ENCODE data around the gene HPCA.

The HPCA gene

DNA sequence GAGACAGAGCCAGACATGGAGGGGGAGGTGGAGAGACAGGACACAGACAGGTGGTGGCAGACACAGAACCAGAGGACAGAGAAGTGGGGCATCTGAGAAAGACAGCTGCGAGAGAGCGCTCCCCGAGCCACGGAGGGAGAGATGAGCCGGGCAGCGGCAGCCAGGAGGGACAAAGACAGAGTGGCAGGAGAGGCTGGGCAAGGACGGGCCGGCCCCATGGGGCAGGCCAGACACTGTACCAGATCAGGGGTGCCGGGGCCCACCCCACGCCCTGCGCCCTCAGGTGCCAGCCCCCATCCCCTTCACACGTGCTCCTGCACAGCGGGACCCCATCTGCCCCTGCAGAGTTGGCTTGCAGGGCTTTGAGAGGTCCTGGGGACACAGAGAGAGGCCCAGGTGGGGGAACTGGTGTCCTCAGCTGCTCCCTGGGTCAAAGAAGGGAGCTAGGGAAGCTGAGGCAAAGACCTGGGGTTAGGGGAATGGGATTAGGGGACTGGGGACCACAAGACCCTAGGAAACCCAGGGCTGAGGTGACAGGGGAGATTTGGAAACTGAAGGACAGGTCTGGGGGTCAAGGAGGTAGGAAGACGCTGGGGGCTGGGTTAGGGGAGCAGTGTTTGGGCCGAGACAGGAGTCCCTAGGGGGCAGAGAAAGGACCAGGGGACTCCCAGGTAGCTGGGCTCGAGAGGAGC is 16.2 kb upstream of the HPCA start:
- intact Hi-C loops (cut with DNase I): loop anchor here (5.0 kb wide), 1 partner anchor 53 kb away; the partner anchor contains the start of genes S100PBP and YARS1
- peak in 5 of 42 donors; percentile 7 to 42 (median 16) for DNase-seq

DNA sequence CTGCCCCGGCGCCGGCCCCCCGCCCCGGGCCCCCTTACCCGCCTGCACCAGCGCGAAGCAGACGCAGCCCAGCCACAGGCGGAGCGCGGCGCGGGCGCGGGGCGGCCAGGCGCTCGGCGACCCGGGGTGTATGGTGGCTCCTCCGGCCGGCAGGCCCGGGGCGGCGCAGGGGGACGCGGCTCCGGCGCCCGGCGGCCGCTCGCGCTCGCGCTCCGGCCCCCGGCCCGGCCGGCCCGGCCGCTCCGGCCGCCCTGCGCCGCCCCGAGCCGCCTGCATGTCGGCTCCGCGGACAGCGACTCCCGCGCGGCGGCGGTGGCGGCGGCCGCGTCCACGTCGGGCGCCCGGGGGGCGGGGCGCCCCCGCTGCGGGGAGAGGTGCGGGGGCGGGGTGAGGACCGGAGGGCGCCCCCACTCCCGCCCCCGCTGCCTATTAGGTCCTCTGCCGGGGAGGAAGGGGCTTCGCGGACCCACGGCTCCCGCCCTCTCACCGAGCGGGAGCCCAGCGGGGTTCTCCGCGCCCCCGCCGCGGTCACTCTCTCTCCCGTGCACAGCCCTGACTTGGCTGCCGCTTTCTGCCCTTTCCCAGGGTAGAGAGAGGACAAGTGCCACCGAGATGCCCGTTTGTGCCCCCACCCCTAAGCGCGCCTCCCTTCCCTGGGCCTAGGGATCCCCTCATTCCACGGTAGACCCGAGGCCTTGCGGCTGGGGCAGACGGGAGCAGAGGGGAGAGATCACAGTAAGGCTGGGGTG is 15.5 kb upstream of the HPCA start, which contains the start of gene FNDC5:
Gene FNDC5 (minus strand): TSS at position 298 of the 749 bp plus-strand sequence.
- intact Hi-C loops (cut with DNase I): loop anchor here (5.0 kb wide), 1 partner anchor 53 kb away; the partner anchor contains the start of genes S100PBP and YARS1
- DNase-seq: peak in 7 of 42 donors; percentile 8 to 43 (median 17)

DNA sequence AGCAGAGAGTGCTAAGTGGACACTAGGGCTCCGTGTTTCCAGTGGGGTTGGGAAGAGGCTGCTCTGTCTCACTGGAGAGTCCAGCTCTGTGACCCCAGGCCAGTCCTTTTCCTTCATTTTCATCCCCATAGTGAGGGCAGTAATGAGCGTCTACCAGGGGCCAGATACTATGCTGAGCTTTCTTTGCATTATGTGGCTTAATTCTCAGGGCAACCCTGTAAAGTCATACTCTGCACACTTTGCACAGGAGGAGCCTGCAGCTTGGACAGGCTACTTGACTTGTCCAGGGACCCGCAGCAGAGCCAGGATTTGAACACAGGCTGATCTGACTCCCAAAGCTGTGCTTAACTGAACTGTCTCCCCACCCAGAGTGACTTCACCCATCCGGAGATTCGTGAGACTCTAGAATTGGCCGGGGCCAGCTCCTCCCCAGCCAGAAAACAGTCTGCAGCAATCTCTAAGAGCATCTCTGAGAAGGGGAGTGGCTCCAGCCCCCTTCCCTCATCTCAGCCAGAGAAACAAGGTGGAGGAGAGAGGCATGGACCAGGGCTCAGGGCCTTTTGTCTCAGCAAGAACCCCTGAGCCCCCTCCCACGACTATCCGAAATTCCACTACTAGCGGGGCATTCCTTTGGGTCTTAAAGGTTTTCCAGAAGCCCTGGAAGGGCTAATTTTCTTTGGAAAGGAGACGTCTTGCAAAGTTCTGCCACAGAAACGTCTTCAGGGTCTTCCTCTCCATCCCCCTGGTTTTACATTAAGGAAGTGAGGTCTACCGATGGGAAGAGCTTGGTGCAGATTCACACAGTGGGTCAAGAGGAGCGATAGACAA is 14.7 kb upstream of the HPCA start:
- DNase-seq: peak in 7 of 42 donors; percentile 6 to 42 (median 18)
- intact Hi-C loops (cut with DNase I): loop anchor here (5.0 kb wide), 1 partner anchor 54 kb away; the partner anchor contains the start of genes S100PBP and YARS1

DNA sequence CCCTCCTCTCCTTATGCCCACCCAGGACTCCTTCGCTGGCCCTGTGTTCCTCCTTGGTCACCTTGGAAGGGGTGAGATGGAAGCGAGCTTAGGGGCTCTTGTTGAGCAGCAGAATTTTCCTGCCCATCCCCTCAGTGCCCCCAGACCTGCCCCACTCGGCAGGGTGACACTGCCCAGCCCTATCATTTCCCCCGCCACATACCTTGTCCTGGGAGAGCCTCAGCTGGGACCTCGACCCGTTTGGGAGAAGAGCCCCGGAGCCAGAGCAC is 14.2 kb upstream of the HPCA start:
- DNase-seq: peak in 1 of 42 donors; percentile 36
- intact Hi-C loops (cut with DNase I): loop anchor here (5.0 kb wide), 1 partner anchor 55 kb away; the partner anchor contains the start of genes S100PBP and YARS1

DNA sequence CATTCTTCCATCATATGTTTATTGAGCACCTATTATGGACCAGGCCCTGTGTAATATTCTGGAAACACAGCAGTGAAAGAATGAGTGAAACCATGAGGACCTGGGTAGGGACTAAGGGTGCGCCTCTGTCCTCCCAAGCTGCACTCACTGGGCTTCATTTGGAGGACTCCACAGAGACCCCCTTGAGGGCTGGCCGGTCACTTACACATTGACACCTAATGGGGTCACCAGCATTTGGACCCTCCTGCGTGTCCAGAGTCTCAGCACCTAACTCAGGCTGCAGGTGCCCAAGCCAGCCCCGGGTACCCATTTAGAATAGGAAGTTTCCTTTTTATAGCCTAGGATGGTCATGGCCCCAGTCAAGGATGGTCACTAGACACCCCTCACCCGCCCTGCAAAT is 12.8 kb upstream of the HPCA start:
- peak in 6 of 42 donors; percentile 3 to 34 (median 22) for DNase-seq
- intact Hi-C loops (cut with DNase I): loop anchor here (5.0 kb wide), 1 partner anchor 56 kb away; the partner anchor contains the start of genes S100PBP and YARS1

DNA sequence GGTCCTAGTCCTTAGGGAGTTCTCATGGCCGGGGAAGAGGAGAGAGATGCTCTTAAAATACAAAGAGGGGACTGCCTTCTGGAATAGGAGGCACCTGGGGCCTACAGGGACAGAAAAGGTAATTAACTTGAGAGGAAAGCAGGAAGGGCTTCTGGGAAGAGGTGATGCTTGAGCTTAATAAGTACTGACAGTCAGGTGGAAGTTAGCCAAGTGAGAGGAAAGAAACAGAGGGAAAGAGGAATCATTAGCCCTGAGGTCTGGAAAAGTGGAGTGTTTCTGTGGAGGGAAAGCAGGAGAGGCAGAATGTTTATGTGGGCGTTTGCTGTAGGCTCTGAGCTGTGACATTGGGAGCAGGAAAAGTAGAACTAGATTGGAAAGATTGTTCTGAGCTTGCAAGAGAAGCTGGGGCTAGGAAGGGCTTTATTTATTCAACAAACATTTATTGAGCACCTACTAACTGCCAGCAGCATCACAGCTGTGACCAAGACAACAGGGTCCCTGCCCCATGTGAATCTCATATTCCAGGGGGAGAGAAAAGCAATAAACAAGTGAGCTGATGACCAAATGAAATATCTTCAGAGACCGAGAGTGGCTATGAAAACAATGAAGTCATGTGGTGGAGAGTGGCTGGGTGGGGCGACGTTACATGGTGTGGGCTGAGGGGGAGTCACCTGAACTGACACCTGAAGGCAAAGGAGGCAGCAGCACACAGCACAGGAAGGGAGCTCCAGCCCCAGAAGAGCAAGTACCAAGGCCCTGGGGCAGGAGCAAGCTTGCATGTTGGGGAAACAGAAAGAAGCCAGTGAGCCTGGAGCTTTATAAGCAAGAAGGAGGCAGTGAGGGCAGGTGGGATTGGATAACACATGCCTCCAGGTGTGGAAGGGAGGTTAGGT is 11.2 kb upstream of the HPCA start:
- DNase-seq: peak in 5 of 42 donors; percentile 15 to 37 (median 30)
- intact Hi-C loops (cut with DNase I): loop anchor here (5.0 kb wide), 1 partner anchor 58 kb away; the partner anchor contains the start of genes S100PBP and YARS1

DNA sequence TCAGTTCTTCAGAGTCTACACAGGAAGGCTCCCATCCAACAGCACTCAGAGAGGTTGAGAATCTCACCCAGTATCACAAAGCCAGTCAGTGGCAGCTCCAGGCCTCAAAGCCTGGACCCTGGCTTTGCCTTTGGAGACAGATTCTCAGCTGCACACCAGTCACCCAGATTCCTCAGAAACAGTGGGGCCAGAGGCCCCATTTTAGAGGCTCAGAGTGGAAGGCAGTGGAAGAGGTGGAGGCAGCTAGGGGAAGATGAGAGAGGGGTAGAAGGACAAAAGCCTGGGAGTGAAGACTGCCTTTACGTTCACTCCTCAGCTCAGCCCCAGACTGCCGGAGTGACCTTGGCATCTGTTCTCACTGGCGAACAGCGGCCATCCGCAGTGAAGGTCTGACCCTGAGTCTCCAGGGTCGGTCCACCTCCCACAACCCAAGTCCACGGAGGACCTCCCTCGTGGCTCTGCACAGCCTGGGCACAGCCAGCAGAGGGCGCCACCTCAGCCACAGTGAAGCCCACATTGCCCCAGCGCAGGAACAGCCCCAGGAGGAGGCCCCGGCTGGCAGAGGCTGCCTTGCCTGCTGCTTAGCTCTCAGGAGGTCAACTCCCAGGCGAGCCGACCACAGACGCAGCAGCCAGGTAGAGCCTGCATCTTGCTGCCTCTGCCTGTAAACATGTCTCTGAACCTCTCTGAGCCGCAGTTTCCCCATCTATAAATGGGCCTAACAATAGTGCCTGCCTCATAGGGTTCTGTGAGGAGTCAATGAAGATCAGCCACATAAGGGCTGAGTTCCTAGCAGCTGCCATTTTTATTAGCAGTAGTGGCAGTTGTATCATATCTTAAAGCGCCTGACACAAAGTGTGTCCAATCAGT is 9.7 kb upstream of the HPCA start:
- intact Hi-C loops (cut with DNase I): no loop called here
- peak in 38 of 42 donors; percentile 44 to 88 (median 72) for DNase-seq

DNA sequence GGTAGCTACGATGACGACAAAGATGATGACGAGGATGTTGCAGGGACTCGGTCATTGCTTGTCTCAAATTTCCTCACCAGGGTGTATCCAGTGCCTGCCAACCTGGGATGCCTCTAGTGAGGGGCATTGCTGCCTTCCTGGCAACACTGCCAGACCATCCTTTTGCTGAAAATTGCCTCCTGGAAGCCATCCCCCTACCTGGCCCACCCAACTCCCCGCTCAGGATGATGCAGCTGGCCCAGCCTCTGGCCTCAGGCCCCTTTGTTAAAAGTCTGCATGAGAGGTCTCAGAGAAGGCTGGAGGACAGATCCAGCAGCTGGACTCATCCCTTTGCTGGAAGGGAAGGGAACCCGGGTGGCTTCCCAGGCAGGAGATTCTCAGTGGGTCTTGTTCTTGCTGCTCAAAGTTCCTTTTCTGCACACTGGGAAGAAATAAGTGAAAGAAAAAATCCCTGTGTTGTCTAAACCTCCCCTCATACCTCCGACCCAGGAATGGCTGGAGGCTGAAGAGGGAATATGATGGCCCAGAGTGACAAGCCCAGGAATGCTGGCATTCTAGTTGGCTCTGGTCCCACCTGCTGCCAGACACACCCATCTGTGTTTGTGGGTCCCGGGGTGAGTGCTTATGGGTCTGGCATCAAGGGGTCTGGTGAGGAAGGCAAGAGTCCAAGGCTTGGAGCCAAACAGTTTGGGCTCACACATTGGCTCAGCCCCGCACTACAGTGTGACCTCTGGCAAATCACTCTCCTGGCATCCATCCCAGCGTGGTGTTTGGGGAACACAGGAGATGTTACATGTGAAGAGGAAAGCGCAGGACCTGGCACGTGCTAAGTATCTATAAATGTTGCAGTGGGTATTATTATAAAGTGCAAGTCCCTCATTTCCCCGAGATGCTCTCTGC is 8.8 kb upstream of the HPCA start:
- intact Hi-C loops (cut with DNase I): no loop called here
- DNase-seq: peak in 7 of 42 donors; percentile 7 to 66 (median 42)

DNA sequence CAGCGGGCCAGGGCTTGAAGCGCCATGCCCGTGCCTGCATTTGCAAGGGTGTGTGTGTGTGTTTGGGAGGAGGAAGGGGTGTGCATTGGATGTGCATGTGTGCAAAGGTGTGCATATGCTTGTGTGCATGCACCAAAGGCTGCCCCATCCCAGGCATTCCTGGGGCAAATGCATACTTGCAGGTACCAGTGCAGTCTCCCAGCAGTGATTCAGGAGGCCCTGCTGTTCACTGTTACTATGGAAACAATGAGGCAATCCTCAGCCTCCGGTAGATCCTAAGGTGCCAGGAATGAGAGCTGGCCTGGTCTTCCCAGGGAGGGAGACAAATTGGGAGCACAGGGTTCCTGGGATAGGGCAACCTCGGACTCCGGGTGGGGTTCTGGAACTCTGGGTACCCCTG is 8.1 kb upstream of the HPCA start:
- intact Hi-C loops (cut with DNase I): no loop called here
- peak in 23 of 42 donors; percentile 45 to 90 (median 65) for DNase-seq

DNA sequence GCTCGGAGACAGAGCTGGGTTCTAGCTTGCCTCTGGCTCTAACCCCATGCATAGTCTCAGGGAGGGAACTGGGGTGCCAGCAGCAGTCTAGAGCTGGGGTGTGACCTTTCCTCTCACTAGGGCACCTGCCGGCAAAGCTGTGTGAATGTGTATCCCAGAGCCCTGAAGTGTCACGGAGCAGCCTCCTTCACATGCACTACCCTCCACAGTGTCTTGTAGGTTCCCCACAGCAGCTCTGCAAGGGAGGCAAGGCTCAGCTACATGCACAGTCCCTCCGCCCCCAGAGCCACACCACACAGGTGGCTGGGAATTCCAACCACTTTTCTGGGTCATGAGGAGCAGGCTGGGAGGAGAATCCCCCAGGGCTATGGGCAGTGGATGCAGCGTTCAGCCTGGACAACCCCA is 7.7 kb upstream of the HPCA start:
- intact Hi-C loops (cut with DNase I): no loop called here
- DNase-seq: peak in 7 of 42 donors; percentile 8 to 55 (median 30)

DNA sequence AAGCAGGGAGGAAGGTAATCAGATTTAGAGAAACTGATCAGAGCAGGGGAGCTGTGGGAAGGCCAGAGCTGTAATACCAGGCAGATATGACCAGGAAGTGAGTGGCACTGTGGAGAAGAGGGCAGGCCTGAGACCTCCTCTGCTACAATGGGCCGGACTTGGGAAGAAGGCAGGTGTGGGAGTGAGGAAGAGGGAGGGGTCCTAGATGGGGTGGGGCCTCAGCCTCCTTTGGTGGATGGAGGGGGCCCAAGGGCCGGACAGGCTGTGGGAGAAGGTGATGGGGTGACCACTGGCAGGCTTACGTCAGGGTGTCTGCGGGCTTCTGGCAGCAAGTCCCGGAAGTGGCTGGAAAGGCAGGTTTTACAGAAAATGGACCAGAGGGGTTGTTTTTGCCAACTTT is 5.0 kb upstream of the HPCA start:
- no peak for DNase-seq
- intact Hi-C loops (cut with DNase I): no loop called here

DNA sequence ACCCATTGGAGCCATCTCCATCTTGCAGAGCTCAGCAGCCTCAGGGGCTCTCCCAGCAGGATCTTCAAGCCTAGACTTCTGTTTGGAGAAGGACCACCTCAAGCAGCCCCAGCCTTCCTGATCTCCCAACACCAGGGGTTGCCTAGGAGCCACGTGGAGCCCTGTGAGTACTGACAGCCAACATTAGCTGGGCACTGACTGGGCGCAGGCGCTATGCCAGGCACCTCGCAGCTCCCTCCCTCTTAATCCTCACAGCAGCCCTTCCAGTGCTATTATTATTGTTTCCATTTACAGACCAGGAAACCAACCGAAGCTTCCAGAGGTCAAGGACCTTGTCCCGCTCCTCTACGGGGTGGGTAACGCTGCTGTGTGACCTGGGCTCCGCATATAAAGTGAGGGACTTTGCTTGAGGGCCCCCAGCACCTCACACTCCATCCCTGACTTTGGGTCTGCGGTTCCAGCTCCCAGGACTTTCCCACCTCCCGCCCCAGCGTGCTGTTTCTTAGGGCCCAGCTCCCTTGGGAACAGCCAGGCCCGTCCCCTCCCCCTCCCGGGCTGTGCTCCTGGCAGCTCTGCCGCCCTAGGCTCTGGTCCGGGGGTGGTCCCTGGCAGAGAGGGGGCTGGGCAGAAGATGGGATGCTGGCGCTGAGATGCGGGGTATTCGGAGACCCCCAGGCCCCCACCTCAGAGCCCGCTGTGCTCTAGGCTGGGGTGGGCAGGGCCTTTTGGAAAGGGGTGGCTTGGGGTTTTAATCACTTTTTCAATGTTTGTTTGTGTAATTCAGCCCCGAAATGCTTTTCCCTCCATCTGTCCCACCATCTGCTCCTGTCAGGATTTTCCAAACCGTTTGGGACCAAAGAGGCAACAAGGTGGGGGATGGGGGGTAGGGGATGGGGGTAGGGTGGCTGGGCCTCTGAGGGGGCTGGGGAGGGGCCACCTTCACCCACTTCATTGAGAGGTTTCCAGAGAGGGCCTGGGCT is 4.1 kb upstream of the HPCA start:
- intact Hi-C loops (cut with DNase I): no loop called here
- DNase-seq: peak in 8 of 42 donors; percentile 28 to 68 (median 55)

DNA sequence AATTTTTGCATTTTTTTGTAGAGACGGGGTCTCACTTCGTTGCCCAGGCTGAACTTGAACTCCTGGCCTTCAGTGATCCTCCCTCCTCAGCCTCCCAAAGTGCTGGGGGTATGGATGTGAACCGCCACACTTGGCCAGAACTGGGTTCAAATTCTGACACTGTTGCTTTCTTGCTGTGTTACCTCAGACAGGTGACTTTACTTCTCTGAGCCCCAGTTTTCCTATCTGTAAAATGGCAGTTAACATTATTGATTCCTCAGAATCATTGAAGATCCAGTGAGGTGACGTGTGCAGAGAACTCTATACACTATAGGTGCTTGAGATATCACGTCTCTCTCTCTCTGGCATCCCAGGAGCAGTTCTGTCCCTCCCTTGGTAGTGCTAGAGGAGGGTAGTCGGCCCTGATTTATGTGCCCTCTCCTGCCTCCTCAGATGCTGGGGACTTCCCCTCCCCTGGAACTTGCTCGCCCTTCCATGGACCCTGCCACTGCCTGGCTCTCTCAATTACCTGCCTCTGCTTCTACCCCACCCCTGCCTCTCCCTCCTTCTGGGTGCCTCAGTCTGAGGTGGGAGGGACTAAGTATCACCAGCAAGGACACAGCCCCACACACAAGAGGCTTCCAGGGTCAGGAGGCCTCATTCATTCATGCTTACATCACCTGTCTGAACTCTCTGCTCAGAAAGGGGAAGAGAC is 2.8 kb upstream of the HPCA start:
- peak in 1 of 42 donors; percentile 6 for DNase-seq
- intact Hi-C loops (cut with DNase I): no loop called here

DNA sequence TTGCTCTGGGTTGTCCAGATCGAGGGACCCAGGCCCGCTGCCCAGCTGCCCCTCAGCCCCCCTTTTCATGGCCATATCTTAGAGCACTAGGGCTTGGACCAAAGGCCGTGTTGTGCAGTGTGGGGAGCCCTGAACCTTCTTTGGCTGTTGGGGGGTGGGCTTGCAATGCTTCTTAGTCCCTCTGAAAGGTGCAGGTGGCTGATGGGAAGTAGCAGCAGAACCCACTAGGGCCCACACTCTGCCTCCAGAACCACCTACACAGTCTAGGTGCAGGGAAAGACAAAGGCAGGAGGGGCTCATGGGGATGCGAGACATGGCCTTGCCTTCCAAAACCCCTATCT is 2.3 kb upstream of the HPCA start:
- intact Hi-C loops (cut with DNase I): no loop called here

DNA sequence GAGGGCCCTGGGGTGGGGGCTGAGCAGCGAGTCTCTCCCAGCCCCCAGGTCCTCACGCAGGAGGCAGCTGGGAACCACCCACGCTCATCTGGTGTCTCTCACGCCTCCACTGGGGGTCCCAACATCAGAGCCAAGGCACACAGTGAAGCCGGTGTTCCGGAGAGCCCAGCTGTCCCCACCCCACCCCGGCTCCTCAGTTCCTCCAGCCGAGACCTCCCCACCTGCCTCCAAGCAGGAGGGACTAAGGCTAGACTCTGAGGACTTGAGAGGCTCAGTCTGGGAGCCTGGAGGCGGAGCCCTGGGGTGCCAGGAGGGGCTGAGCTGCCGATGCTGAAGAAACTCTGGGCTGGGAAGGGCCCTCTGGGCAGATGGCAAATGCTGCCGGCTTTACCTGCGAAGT is 1.6 kb upstream of the HPCA start:
- intact Hi-C loops (cut with DNase I): no loop called here
- DNase-seq: peak in 7 of 42 donors; percentile 17 to 52 (median 44)

More for the DNA sequence above, 2.3 kb upstream of the HPCA start:
- DNase-seq: no peak
